ENCODE data around the gene MED12L. TPM values are rescaled to one million over a fixed set of nuclear protein-coding genes. Genes with fewer than 3 reads are reported as not detected.

The MED12L gene
- total RNA-seq, 8 experiments from 2014 or later, result 5.9 to 15.7 (median 10.0) TPM

GRCh38 chr3:151265866-151266265 lies 180.4 kb downstream of the MED12L start:
- peak in 4 of 8 experiments; percentile 45 to 95 (median 62) for ATAC-seq (replicated peaks in 6 of 8)

GRCh38 chr3:151267066-151267465 lies 181.6 kb downstream of the MED12L start:
- no peak overlapping the region for H3K4me3 ChIP-seq
- ATAC-seq (replicated peaks in 6 of 8), result no peak
- in situ Hi-C loops (cut with MboI; ENCODE audit: low pct_unique_long_range_greater_than_20kb in 2 of 9, low sequenced_read_pairs in 9 of 9, unreplicated experiment in 9 of 9), result no loop called here
- WGBS, 10 experiments, result 85 to 100% (median 95%) methylated on average over 1 of the region's 1 CpG; no CpG with 5 or more reads in 4 of the 10 experiments
- peaks cover 0 to 11% of the 10 kb centered on the region in 2 donors for H3K4me1 ChIP-seq (replicated peaks in 1 of 2)
- H3K27ac ChIP-seq, result no peak overlapping the region

More at GRCh38 chr3:151265866-151266265, 180.4 kb downstream of the MED12L start:
- H3K27ac ChIP-seq, result no peak overlapping the region
- in situ Hi-C loops (cut with MboI; ENCODE audit: low pct_unique_long_range_greater_than_20kb in 2 of 9, low sequenced_read_pairs in 9 of 9, unreplicated experiment in 9 of 9), result no loop called here
- no peak overlapping the region for H3K4me3 ChIP-seq
- WGBS, 10 experiments, result 27 to 98% (median 57%) methylated on average over 1 to 5 of the region's 5 CpGs; no CpG with 5 or more reads in 1 of the 10 experiments
- peaks cover 0 to 11% of the 10 kb centered on the region in 2 donors for H3K4me1 ChIP-seq (replicated peaks in 1 of 2)

- H3K27ac ChIP-seq, result no peak overlapping the region
- no peak for ATAC-seq (replicated peaks in 6 of 8)
Measured at GRCh38 chr3:151268267-151269235, 183.1 kb downstream of the MED12L start.

GRCh38 chr3:151269631-151270030 lies 184.2 kb downstream of the MED12L start:
- in situ Hi-C loops (cut with MboI; ENCODE audit: low pct_unique_long_range_greater_than_20kb in 2 of 9, low sequenced_read_pairs in 9 of 9, unreplicated experiment in 9 of 9), result loop anchor here in 1 of 9 experiments (10.0 kb wide), 1 partner anchor 105 kb away; no protein-coding TSS in a partner anchor
- no peak for ATAC-seq (replicated peaks in 6 of 8)
- 28 to 96% (median 71%) methylated on average over 2 to 5 of the region's 5 CpGs for WGBS, 10 experiments
- Histone ChIP-seq H3K4me3 (no peak overlapping the region), H3K27ac (no peak overlapping the region), H3K4me1 (replicated peaks in 1 of 2) (peaks cover 0 to 11% of the 10 kb centered on the region in 2 donors)

More at GRCh38 chr3:151268267-151269235, 183.1 kb downstream of the MED12L start:
- no peak overlapping the region for H3K4me3 ChIP-seq
- in situ Hi-C loops (cut with MboI; ENCODE audit: low pct_unique_long_range_greater_than_20kb in 2 of 9, low sequenced_read_pairs in 9 of 9, unreplicated experiment in 9 of 9), result no loop called here
- WGBS, 10 experiments, result 71 to 100% (median 91%) methylated on average over 1 to 10 of the region's 11 CpGs; no CpG with 5 or more reads in 1 of the 10 experiments
- peaks cover 0 to 11% of the 10 kb centered on the region in 2 donors for H3K4me1 ChIP-seq (replicated peaks in 1 of 2)

DNA sequence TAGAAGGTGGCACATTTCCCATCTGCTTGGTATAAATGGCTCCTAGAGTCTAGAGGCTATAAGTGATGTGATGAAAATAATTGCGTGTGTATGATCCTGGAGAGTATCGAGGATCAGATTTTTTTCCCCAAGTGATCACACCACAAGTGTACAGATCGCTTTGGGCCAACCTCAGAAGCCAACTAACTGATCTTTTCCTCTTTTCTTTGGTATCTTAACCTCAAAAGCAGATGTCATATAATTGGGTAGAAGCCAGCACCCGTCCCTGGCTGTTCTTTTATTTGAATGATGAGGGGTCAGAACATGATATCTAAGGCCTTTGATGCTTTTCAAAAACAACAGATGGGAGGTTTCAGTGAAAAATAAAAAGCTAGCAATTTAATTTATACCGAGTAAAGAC lies 189.6 kb downstream of the MED12L start:
- ATAC-seq (replicated peaks in 6 of 8), result no peak
- in situ Hi-C loops (cut with MboI; ENCODE audit: low pct_unique_long_range_greater_than_20kb in 2 of 9, low sequenced_read_pairs in 9 of 9, unreplicated experiment in 9 of 9), result loop anchor here in 5 of 9 experiments (10.0 to 25.0 kb wide), 3 partner anchors 110 to 562 kb away; no protein-coding TSS in a partner anchor
- 38 to 88% (median 66%) methylated on average over 1 to 5 of the region's 5 CpGs for WGBS, 10 experiments
- H3K27ac ChIP-seq, result no peak overlapping the region
- no peak overlapping the region for H3K4me3 ChIP-seq
- H3K4me1 ChIP-seq (replicated peaks in 1 of 2), result no peaks in the 10 kb centered on the region

DNA sequence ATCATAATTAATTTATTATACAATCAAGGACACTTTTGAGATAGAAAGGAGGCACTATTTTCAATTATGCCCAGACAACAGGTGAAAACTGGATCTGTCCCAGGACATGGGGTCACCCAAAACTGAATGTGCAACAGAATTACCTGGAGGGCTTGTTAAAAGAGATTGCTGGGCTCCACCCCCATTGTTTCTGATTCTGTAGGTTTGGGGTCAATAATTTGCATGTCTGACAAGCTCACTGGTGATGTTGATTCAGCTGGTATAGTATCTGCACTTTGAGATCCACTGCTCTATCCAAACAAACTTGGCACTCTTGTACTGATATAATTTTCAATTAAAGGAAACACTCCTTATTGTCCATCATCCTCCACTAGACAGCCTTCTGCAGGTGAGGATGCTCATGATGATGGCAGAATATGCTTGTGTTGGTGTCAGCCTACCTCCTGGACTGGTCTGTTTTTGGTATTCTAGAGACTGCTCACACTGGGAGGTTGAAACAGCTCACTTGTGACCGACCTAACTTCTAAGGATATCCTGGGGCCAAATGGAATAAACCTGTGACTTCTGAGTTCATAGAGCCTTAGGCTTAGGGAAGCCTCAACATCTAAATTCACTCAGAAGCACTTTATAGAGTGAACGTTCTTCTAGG lies 190.7 kb downstream of the MED12L start:
- Histone ChIP-seq H3K27ac (no peak overlapping the region), H3K4me3 (no peak overlapping the region), H3K4me1 (replicated peaks in 1 of 2) (no peaks in the 10 kb centered on the region)
- no peak for ATAC-seq (replicated peaks in 6 of 8)
- in situ Hi-C loops (cut with MboI; ENCODE audit: low pct_unique_long_range_greater_than_20kb in 2 of 9, low sequenced_read_pairs in 9 of 9, unreplicated experiment in 9 of 9), result loop anchor here in 5 of 9 experiments (10.0 to 25.0 kb wide), 3 partner anchors 111 to 561 kb away; no protein-coding TSS in a partner anchor
- 38 to 100% (median 73%) methylated on average over 1 to 2 of the region's 2 CpGs; no CpG with 5 or more reads in 2 of the 10 experiments for WGBS, 10 experiments

DNA sequence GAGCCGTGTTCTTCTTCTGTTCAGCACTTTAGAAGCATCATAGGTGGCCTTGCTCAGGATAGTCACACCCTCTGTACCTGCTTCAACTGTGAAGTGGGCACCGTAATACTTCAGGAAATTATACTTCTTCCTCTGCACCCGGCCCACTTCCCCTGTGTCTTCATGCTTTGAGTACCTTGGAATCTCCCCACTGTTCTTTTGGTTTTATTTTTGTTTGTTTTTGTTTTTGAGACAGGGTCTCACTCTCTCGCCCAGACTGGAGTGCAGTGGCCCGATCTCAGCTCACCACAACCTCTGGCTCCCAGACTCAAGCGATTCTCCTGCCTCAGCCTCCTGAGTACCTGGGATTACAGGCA lies 191.2 kb downstream of the MED12L start:
- no peaks in the 10 kb centered on the region for H3K4me1 ChIP-seq (replicated peaks in 1 of 2)
- in situ Hi-C loops (cut with MboI; ENCODE audit: low pct_unique_long_range_greater_than_20kb in 2 of 9, low sequenced_read_pairs in 9 of 9, unreplicated experiment in 9 of 9), result loop anchor here in 5 of 9 experiments (10.0 to 25.0 kb wide), 3 partner anchors 112 to 561 kb away; no protein-coding TSS in a partner anchor
- no peak overlapping the region for H3K4me3 ChIP-seq
- H3K27ac ChIP-seq, result no peak overlapping the region
- WGBS, 10 experiments, result 29 to 100% (median 92%) methylated on average over 1 to 5 of the region's 6 CpGs; no CpG with 5 or more reads in 1 of the 10 experiments
- ATAC-seq (replicated peaks in 6 of 8), result no peak

GRCh38 chr3:151278230-151278629 lies 192.8 kb downstream of the MED12L start, which contains the start of gene P2RY14:
Gene P2RY14, minus strand, starts transcription at chr3:151278542. Its CDS starts 64,226 bp downstream, at chr3:151214316.
- no peak for ATAC-seq (replicated peaks in 6 of 8)

GRCh38 chr3:151281671-151282324 lies 196.3 kb downstream of the MED12L start:
- in situ Hi-C loops (cut with MboI; ENCODE audit: low pct_unique_long_range_greater_than_20kb in 2 of 9, low sequenced_read_pairs in 9 of 9, unreplicated experiment in 9 of 9), result loop anchor here in 6 of 9 experiments (5.0 to 25.0 kb wide), 4 partner anchors 114 to 556 kb away; no protein-coding TSS in a partner anchor
- WGBS, 10 experiments, result 44 to 98% (median 91%) methylated on average over 4 to 9 of the region's 9 CpGs
- no peak overlapping the region for H3K27ac ChIP-seq
- peak in 3 of 8 experiments; percentile 81 to 90 (median 90) for ATAC-seq (replicated peaks in 6 of 8)
- no peak overlapping the region for H3K4me3 ChIP-seq
- H3K4me1 ChIP-seq (replicated peaks in 1 of 2), result no peaks in the 10 kb centered on the region

More at GRCh38 chr3:151278230-151278629, 192.8 kb downstream of the MED12L start, which contains the start of gene P2RY14:
- in situ Hi-C loops (cut with MboI; ENCODE audit: low pct_unique_long_range_greater_than_20kb in 2 of 9, low sequenced_read_pairs in 9 of 9, unreplicated experiment in 9 of 9), result loop anchor here in 5 of 9 experiments (10.0 to 25.0 kb wide), 3 partner anchors 113 to 559 kb away; no protein-coding TSS in a partner anchor
- Histone ChIP-seq H3K27ac (no peak within 1 kb of the TSS), H3K4me1 (replicated peaks in 1 of 2) (no peaks in the 10 kb centered on the region), H3K4me3 (no peak within 1 kb of the TSS)
- 48 to 88% (median 68%) methylated on average over 1 to 4 of the region's 4 CpGs; no CpG with 5 or more reads in 2 of the 10 experiments for WGBS, 10 experiments

DNA sequence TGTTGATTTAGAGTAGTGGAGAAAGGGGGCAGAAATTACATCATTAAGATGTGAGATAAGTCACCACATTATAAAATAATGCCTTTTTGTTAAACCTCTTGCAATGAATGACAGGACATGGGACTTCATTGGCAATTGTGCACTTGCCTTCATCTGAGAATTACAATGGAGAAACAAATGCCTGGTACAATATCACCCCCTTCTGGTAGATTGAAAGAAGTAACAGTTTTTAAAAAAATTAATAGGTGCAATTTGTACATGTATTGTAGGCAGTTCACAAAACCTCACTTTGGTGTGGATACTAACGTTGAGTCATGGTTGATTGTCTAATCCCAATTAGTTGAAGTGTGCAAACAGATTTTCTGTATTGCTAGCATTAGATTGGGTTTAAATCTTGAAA lies 197.5 kb downstream of the MED12L start:
- Histone ChIP-seq H3K4me3 (no peak overlapping the region), H3K4me1 (replicated peaks in 1 of 2) (no peaks in the 10 kb centered on the region), H3K27ac (no peak overlapping the region)
- WGBS, 10 experiments, result 0 to 38% (median 0%) methylated on average over 1 of the region's 1 CpG; no CpG with 5 or more reads in 2 of the 10 experiments
- in situ Hi-C loops (cut with MboI; ENCODE audit: low pct_unique_long_range_greater_than_20kb in 2 of 9, low sequenced_read_pairs in 9 of 9, unreplicated experiment in 9 of 9), result loop anchor here in 6 of 9 experiments (5.0 to 25.0 kb wide), 4 partner anchors 116 to 554 kb away; no protein-coding TSS in a partner anchor
- ATAC-seq (replicated peaks in 6 of 8), result peak in 5 of 8 experiments; percentile 10 to 65 (median 23)

DNA sequence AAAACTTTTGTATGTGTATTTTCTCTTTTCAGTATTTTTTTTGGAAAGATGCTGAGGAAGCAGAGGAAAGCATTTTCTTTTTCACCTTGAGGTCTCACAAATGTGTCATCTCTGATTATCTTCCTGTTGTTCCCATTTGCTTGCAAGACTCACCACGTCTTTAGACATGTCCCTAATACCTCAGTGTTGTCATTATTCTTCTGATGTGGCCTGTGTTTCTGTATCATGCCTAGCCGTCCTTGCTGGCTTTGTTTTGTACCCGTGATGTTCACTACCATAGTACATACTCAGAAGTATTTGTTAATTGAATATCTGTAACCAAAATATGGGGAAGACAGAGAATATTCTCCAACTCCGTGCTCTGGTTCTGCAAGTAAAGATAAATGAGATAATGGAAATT lies 197.9 kb downstream of the MED12L start:
- in situ Hi-C loops (cut with MboI; ENCODE audit: low pct_unique_long_range_greater_than_20kb in 2 of 9, low sequenced_read_pairs in 9 of 9, unreplicated experiment in 9 of 9), result loop anchor here in 6 of 9 experiments (5.0 to 25.0 kb wide), 4 partner anchors 116 to 554 kb away; no protein-coding TSS in a partner anchor
- no peaks in the 10 kb centered on the region for H3K4me1 ChIP-seq (replicated peaks in 1 of 2)
- 23 to 100% (median 64%) methylated on average over 1 to 4 of the region's 4 CpGs; no CpG with 5 or more reads in 2 of the 10 experiments for WGBS, 10 experiments
- ATAC-seq (replicated peaks in 6 of 8), result peak in 1 of 8 experiments; percentile 28
- H3K27ac ChIP-seq, result no peak overlapping the region
- no peak overlapping the region for H3K4me3 ChIP-seq

All from motor neuron (in vitro differentiated cells).